ENCODE data around the gene SUFU.
A peak's percentile ranks its signal among the peaks of the same experiment; 100 is the strongest.

Gene SUFU

GRCh38 chr10:102621443-102622325, 117.9 kb downstream of the SUFU start:
- DNase-seq = no peak

GRCh38 chr10:102624094-102624493, 120.3 kb downstream of the SUFU start:
- DNase-seq = no peak

GRCh38 chr10:102624751-102625645, 121.2 kb downstream of the SUFU start:
- no peak for DNase-seq

- no peak for DNase-seq
Measured at GRCh38 chr10:102626026-102626685, 122.4 kb downstream of the SUFU start.

GRCh38 chr10:102627291-102627735, 123.5 kb downstream of the SUFU start:
- DNase-seq = no peak

- no peak for DNase-seq
Measured at GRCh38 chr10:102627736-102628293, 124.0 kb downstream of the SUFU start.

- no peak for DNase-seq
Measured at GRCh38 chr10:102628451-102628911, 124.7 kb downstream of the SUFU start.

- no peak for DNase-seq
Measured at GRCh38 chr10:102629661-102630614, 126.2 kb downstream of the SUFU start.

GRCh38 chr10:102630663-102631062, 126.9 kb downstream of the SUFU start:
- no peak for DNase-seq

- no peak for DNase-seq
Measured at GRCh38 chr10:102631525-102632393, 128.0 kb downstream of the SUFU start.

GRCh38 chr10:102632394-102633111, 128.8 kb downstream of the SUFU start:
- no peak for DNase-seq

- peak; percentile 33 for DNase-seq
Measured at GRCh38 chr10:102633287-102633686, 129.5 kb downstream of the SUFU start.

- DNase-seq = no peak
Measured at GRCh38 chr10:102633848-102634247, 130.1 kb downstream of the SUFU start.

GRCh38 chr10:102634686-102635085, 130.9 kb downstream of the SUFU start:
- DNase-seq = no peak

- no peak for DNase-seq
Measured at GRCh38 chr10:102635377-102635776, 131.6 kb downstream of the SUFU start.

- DNase-seq = no peak
Measured at GRCh38 chr10:102639537-102639936, 135.8 kb downstream of the SUFU start.

- DNase-seq = no peak
Measured at GRCh38 chr10:102641402-102641801, 137.6 kb downstream of the SUFU start.

GRCh38 chr10:102641880-102642735, 138.3 kb downstream of the SUFU start:
- peak; percentile 98 for DNase-seq
